ENCODE measurements around the gene MAGI1.
"Not testable (repeated sequence)": the region's sequence is repeated elsewhere in the genome, so short reads cannot be mapped to it uniquely, and the experiment has no call there.

MAGI1 gene

GRCh38 chr3:65897766-65898165 is 141.0 kb downstream of the MAGI1 start:
- DNase-seq = no peak

GRCh38 chr3:65896321-65896720 is 142.4 kb downstream of the MAGI1 start:
- DNase-seq = no peak

- no peak for DNase-seq
Observed at GRCh38 chr3:65894679-65895453, 143.9 kb downstream of the MAGI1 start.

- DNase-seq = no peak
Observed at GRCh38 chr3:65894126-65894525, 144.6 kb downstream of the MAGI1 start.

DNA sequence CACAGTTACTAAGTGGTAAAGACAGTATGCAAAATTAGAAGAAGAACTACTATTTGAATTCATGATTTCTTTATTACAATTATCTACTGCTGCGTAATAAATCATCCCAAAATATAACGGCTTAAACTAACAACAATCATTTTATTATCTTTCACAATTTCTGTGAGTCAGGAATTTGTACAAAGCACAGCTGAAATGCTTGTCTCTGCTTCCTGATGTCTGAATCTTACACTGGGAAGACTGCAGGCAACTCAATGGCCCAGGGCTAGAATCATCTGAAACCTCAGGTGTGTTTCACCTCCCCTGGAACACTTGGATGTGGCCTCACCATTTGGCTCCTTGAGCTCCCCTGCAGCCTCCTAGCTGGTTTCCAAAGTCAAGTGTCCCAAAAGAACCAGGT is 145.1 kb downstream of the MAGI1 start:
- DNase-seq = no peak

- DNase-seq = not testable (repeated sequence)
Observed at GRCh38 chr3:65891477-65891876, 147.2 kb downstream of the MAGI1 start.

GRCh38 chr3:65890328-65890727 is 148.4 kb downstream of the MAGI1 start:
- no peak for DNase-seq

DNA sequence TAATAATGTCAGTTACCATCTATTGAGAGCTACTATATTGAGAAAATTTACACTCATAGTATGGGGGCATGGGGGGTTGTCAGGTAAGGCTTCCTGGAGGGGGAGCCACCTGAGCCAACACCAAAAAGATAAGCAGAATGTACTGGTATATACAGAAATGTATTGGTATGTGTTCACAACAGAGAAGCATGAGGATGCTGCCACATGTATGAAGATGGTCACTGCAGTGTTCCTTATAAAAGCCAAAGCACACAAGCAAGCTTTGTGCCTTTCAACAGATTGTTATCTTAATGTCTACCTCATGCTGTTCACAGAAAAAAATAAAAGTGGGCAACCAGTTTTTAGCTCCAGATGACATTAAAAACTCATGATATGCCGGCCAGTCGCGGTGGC is 149.0 kb downstream of the MAGI1 start:
- no peak for DNase-seq

GRCh38 chr3:65888980-65889706 is 149.6 kb downstream of the MAGI1 start:
- DNase-seq = no peak

GRCh38 chr3:65888196-65888595 is 150.5 kb downstream of the MAGI1 start:
- DNase-seq = no peak

- no peak for DNase-seq
Observed at GRCh38 chr3:65886391-65886790, 152.3 kb downstream of the MAGI1 start.

GRCh38 chr3:65884071-65884470 is 154.6 kb downstream of the MAGI1 start:
- DNase-seq = no peak

DNA sequence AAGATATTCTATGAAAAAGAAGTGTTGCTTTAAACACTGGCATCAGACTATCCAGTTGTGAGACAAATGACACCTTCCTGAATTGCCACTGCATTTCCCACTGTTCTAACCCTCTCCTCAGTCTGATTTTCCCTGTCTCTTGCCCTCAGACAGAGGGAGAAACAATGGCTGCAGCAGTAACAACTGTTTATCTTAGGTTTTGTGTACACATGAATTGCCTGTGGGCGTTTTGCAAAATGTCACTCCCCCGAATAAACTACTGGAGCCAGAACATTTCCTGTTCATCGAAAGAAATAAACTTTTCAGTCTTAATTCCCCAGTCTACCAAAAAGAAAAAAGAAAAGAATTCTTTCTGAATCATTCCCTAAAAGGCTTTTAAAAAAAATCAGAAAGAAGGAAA is 155.1 kb downstream of the MAGI1 start:
- DNase-seq = no peak

- DNase-seq = no peak
Observed at GRCh38 chr3:65880350-65880749, 158.4 kb downstream of the MAGI1 start.

GRCh38 chr3:65879372-65879771 is 159.3 kb downstream of the MAGI1 start:
- no peak for DNase-seq

- DNase-seq = no peak
Observed at GRCh38 chr3:65878831-65879230, 159.9 kb downstream of the MAGI1 start.

DNA sequence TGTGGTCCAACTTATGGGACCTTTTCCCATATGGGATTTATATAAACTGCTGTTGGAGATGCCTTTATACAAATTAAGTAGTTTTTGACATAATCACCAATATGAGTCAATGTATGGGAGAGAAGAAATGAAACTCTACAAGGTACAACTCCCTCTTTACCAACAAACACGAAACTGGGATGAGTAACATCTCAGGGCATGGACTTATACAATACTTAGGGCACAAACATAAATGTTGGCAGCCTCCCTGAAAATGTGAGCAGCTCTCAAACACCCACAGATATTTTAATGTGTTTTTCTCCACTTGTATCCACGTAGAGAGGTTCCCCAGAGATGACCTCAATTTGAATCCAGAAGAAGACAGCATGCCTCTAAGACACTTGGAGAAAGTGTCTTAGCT is 161.6 kb downstream of the MAGI1 start:
- DNase-seq = no peak

GRCh38 chr3:65876028-65876420 is 162.7 kb downstream of the MAGI1 start:
- DNase-seq = no peak

DNA sequence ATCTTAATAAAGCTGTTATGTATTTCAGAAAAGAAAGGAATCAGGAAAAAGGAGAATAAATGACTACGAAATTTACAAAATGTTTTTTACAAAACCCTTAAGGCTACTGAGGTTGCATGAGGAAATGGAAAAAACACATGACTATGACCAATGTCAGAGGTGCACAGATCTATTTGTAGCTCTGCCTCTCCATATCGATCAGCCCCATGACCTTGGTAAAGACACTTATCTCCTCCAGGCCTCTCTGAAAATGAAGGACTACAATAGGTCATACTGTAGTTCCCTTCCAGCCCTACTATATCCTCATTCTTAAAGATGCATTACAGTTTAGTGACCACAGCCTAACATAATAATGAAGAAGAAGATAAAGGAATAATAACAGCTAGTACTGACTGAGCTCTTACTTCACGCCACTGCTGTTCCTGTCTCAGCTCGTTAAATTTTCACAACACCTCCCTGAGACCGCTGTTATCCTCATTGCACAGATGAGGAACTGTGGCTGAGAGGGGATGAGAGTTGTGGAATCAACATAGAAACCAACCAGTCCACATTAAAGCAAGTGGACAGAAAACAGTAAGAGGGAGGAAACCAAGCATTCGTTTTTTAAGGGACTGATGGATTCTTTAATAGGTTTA is 163.2 kb downstream of the MAGI1 start:
- no peak for DNase-seq

GRCh38 chr3:65873869-65874268 is 164.8 kb downstream of the MAGI1 start:
- no peak for DNase-seq

GRCh38 chr3:65873028-65873427 is 165.7 kb downstream of the MAGI1 start:
- DNase-seq = no peak

DNA sequence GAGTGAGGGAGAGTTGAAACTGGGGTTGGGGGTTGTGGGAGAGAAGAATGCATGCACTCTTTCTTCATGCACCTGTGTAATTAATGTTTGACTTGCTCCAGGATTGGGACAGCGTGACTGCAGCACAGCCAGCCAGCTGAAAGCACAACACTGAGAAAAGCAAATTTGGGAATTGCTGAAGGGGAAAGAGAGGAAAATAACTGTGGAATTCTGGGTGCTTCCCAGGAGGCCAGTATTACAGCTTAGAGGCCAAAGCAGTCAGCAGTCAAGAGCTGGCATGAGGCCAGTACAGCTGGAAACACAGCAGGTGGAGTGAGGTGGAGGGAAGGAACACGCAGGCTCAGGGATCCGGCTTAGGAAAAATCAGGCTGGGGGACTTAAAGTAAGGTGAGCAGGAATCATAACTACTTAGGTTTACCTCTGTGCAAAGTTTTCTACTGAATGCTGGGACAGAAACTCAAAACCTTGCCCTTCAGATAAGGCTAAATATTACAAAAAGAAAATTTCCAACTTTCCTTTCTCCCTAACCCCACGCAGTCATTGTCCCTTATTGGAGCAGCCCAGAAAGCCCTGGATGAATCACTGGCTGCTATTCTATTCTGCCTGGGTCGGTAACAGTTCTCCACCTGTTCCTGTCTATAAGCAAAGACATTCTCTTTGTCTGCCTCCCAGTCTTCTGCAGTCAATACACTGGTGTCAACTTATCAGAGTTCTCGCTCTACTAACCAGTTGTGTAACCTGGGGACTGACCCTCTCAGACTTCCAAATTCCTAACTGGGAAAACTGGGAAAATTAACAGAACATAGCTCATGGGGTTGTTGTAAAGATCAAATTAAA is 167.2 kb downstream of the MAGI1 start:
- DNase-seq = no peak

DNA sequence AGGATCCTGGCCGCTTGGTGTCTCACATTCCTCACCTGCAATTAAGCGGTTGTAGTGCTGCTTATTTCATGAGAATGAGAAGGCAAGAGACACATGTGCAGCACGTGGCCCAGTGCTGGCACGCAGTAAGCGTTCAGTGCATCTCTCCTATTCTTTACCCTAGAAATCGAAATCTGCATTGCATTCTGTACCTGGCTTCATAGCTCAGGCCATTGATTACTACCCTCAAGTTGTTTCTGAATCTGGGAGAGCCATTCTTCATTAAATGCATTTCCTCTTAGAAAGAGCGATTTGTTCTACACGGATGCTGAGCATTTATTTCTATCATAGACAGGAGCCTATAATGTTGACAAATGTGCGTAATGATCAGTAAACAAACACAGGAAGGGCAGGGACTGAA is 168.9 kb downstream of the MAGI1 start:
- no peak for DNase-seq
